H4 (cell line): ENCODE data around the gene ZNF222. TPM values are rescaled to one million over a fixed set of nuclear protein-coding genes. Genes with fewer than 3 reads are reported as not detected.

Experiments used
- DNase-seq: peaks from one replicate; pipeline ENCODE4 v3.0.0-alpha.2; 2015; ENCODE audit warnings: low spot score
- total RNA-seq: library from RNA; depleted of rRNA; stranded (reverse); fragments of >200 nt; shearing (Covaris generic); gene quantifications from 2 replicates; pipeline ENCODE4 v1.2.3, GENCODE V29; 2014; rRNA removed

The ZNF222 gene
- total RNA-seq, 1 experiment from 2014 or later = 6.2 TPM

- peak; percentile 83 for DNase-seq
These were observed 26.6 kb downstream of the ZNF222 start, which contains the start of gene ZNF223 for GRCh38 chr19:44051650-44052402. Gene ZNF223 (plus strand): TSS chr19:44052036. CDS start chr19:44055177, 3,141 bp downstream.

- no peak for DNase-seq
These were observed 30.7 kb downstream of the ZNF222 start for GRCh38 chr19:44055870-44056269.

GRCh38 chr19:44059229-44059628, 34.0 kb downstream of the ZNF222 start:
- DNase-seq = no peak

- no peak for DNase-seq
These were observed 35.9 kb downstream of the ZNF222 start for GRCh38 chr19:44061038-44061437.

GRCh38 chr19:44066305-44066704, 41.1 kb downstream of the ZNF222 start:
- DNase-seq = no peak

GRCh38 chr19:44069415-44069814, 44.2 kb downstream of the ZNF222 start:
- DNase-seq = no peak

GRCh38 chr19:44071824-44072542, 46.8 kb downstream of the ZNF222 start, which contains the start of gene ZNF284:
Gene ZNF284 (plus strand): TSS chr19:44072159. CDS start chr19:44076390, 4,231 bp downstream.
- DNase-seq = peak; percentile 77

GRCh38 chr19:44072543-44073401, 47.6 kb downstream of the ZNF222 start:
- DNase-seq = no peak

- DNase-seq = no peak
These were observed 51.1 kb downstream of the ZNF222 start for GRCh38 chr19:44076325-44076724.

Other genes with a start within 250 kb of the ZNF222 start
- gene KCNN4, start 244.4 kb upstream of the ZNF222 start, total RNA-seq = 1.2 and 3.1 TPM in 2 replicates
- gene LYPD5, start 222.9 kb upstream of the ZNF222 start, total RNA-seq = 0.66 TPM in 1 of 2 replicates, not detected in the other
- 6.7 and 10.6 TPM in 2 replicates for gene ZNF283, start 198.1 kb upstream of the ZNF222 start, total RNA-seq
- gene ZNF404, start 141.4 kb upstream of the ZNF222 start, total RNA-seq = 0.12 and 0.19 TPM in 2 replicates
- gene ZNF45, start 90.1 kb upstream of the ZNF222 start, total RNA-seq = 7.4 and 10.1 TPM in 2 replicates
- gene ZNF221, start 74.2 kb upstream of the ZNF222 start, total RNA-seq = 1.1 and 1.8 TPM in 2 replicates
- 2.4 and 3.4 TPM in 2 replicates for gene ZNF155, start 41.2 kb upstream of the ZNF222 start, total RNA-seq
- 2.0 and 7.8 TPM in 2 replicates for gene ZNF230, start 22.4 kb upstream of the ZNF222 start, total RNA-seq
- 4.2 TPM in 2 replicates for gene ZNF223, start 26.7 kb downstream of the ZNF222 start, total RNA-seq
- gene ZNF284, start 46.8 kb downstream of the ZNF222 start, total RNA-seq = 1.1 and 1.8 TPM in 2 replicates
- 4.7 and 6.0 TPM in 2 replicates for gene ZNF224, start 69.0 kb downstream of the ZNF222 start, total RNA-seq
- gene ZNF225, start 88.0 kb downstream of the ZNF222 start, total RNA-seq = 1.7 and 1.8 TPM in 2 replicates
- gene ZNF234, start 116.2 kb downstream of the ZNF222 start, total RNA-seq = 2.7 and 4.2 TPM in 2 replicates
- 23.0 and 27.9 TPM in 2 replicates for gene ZNF226, start 139.7 kb downstream of the ZNF222 start, total RNA-seq
- gene ZNF227, start 187.2 kb downstream of the ZNF222 start, total RNA-seq = 7.5 and 17.9 TPM in 2 replicates
- 0.04 and 0.70 TPM in 2 replicates for gene ZNF233, start 234.5 kb downstream of the ZNF222 start, total RNA-seq